Vagina (tissue), 2 donors: Measurements from ENCODE around the gene LMO7.

ENCODE experiments used
- CTCF ChIP-seq, 3 experiments: fragments of 450-650 bp in 2 of 3; fragments of 200-600 bp in 1 of 3; sonication (generic) in 1 of 3; IDR thresholded peaks; one replicate each; pipeline ENCODE4 v1.5.1; 2017 to 2019; ENCODE audit warnings: antibody characterized with exemption in 3 of 3, mild to moderate bottlenecking in 2 of 3, moderate library complexity in 2 of 3
- POLR2A ChIP-seq, 2 donors: fragments of 450-650 bp; IDR thresholded peaks; one replicate each; pipeline ENCODE4 v1.6.1; 2017; ENCODE audit warnings: antibody characterized with exemption in 2 of 2, mild to moderate bottlenecking in 2 of 2, moderate library complexity in 2 of 2
- POLR2AphosphoS5 ChIP-seq, 2 donors: sonication (generic); formaldehyde crosslinking; IDR thresholded peaks; one replicate each; pipeline ENCODE4 v1.9.0; 2017; ENCODE audit warnings: antibody characterized with exemption in 2 of 2, mild to moderate bottlenecking in 2 of 2, low read depth in 1 of 2; ENCODE audit not compliant: insufficient read depth in 1 of 2

GRCh38 chr13:75612354-75612753 is 23.8 kb upstream of the LMO7 start:
- TF ChIP-seq POLR2AphosphoS5 (IDR thresholded peaks at IDR 0.05; ENCODE audit: insufficient read depth in 1 of 2, low read depth in 1 of 2), result no peak
- TF ChIP-seq CTCF (IDR thresholded peaks at IDR 0.05), result no peak
- TF ChIP-seq POLR2A (IDR thresholded peaks at IDR 0.05), result no peak
